Skin of body (tissue), 2 donors: Measurements from ENCODE around the gene SDHAF2. TPM values are rescaled to one million over a fixed set of nuclear protein-coding genes. Genes with fewer than 3 reads are reported as not detected.
A peak's percentile ranks its signal among the peaks of the same experiment; 100 is the strongest.
"Not testable (repeated sequence)": the region's sequence is repeated elsewhere in the genome, so short reads cannot be mapped to it uniquely, and the experiment has no call there.

ENCODE experiments used
- DNase-seq: peaks from one replicate; lab custom pipeline; 2025; lab: John Stamatoyannopoulos, UW
- total RNA-seq: library from RNA; depleted of rRNA; stranded (reverse); fragments of >200 nt; gene quantifications from one replicate; pipeline ENCODE4 v1.2.3, GENCODE V29; 2014

The SDHAF2 gene
- total RNA-seq, 1 donor from 2014 or later, result 33.3 TPM

GRCh38 chr11:61425367-61426131, 4.4 kb upstream of the SDHAF2 start:
- DNase-seq, result no peak

GRCh38 chr11:61429346-61429690, 606 bp upstream of the SDHAF2 start:
- peak; percentile 35 for DNase-seq

- not testable (repeated sequence) for DNase-seq
Observed at GRCh38 chr11:61430839-61431238, 915 bp downstream of the SDHAF2 start.

- DNase-seq, result no peak
Observed at GRCh38 chr11:61437496-61437895, 7.6 kb downstream of the SDHAF2 start.

GRCh38 chr11:61439615-61440014, 9.7 kb downstream of the SDHAF2 start:
- no peak for DNase-seq

GRCh38 chr11:61442616-61443015, 12.7 kb downstream of the SDHAF2 start:
- no peak for DNase-seq

- DNase-seq, result no peak
Observed at GRCh38 chr11:61445516-61445915, 15.6 kb downstream of the SDHAF2 start.

- DNase-seq, result peak; percentile 77
Observed at GRCh38 chr11:61446211-61446651, 16.3 kb downstream of the SDHAF2 start.

- DNase-seq, result no peak
Observed at GRCh38 chr11:61447601-61448551, 18.0 kb downstream of the SDHAF2 start.

GRCh38 chr11:61448552-61448927, 18.6 kb downstream of the SDHAF2 start:
- DNase-seq, result no peak

- DNase-seq, result no peak
Observed at GRCh38 chr11:61452825-61453224, 22.9 kb downstream of the SDHAF2 start.

- no peak for DNase-seq
Observed at GRCh38 chr11:61453695-61454094, 23.8 kb downstream of the SDHAF2 start.

- no peak for DNase-seq
Observed at GRCh38 chr11:61454520-61454919, 24.6 kb downstream of the SDHAF2 start.

- DNase-seq, result no peak
Observed at GRCh38 chr11:61460474-61460881, 30.6 kb downstream of the SDHAF2 start.

- DNase-seq, result no peak
Observed at GRCh38 chr11:61460986-61461385, 31.1 kb downstream of the SDHAF2 start.

GRCh38 chr11:61467602-61468001, 37.7 kb downstream of the SDHAF2 start:
- not testable (repeated sequence) for DNase-seq

GRCh38 chr11:61468002-61468401, 38.1 kb downstream of the SDHAF2 start:
- no peak for DNase-seq

- no peak for DNase-seq
Observed at GRCh38 chr11:61472282-61472681, 42.4 kb downstream of the SDHAF2 start.

- peak; percentile 33 for DNase-seq
Observed at GRCh38 chr11:61472868-61473267, 42.9 kb downstream of the SDHAF2 start.

GRCh38 chr11:61473370-61474012, 43.6 kb downstream of the SDHAF2 start:
- DNase-seq, result no peak

GRCh38 chr11:61474013-61474643, 44.2 kb downstream of the SDHAF2 start:
- peak; percentile 35 for DNase-seq
